GM15510 (cell line): ENCODE measurements around the gene MICAL2.

Experiments
- POLR2A ChIP-seq: IDR thresholded peaks from 3 replicates; pipeline ENCODE4 v1.6.1; 2011; ENCODE audit warnings: borderline replicate concordance; ENCODE audit not compliant: insufficient read length; ENCODE audit errors: extremely low read depth

The MICAL2 gene

DNA sequence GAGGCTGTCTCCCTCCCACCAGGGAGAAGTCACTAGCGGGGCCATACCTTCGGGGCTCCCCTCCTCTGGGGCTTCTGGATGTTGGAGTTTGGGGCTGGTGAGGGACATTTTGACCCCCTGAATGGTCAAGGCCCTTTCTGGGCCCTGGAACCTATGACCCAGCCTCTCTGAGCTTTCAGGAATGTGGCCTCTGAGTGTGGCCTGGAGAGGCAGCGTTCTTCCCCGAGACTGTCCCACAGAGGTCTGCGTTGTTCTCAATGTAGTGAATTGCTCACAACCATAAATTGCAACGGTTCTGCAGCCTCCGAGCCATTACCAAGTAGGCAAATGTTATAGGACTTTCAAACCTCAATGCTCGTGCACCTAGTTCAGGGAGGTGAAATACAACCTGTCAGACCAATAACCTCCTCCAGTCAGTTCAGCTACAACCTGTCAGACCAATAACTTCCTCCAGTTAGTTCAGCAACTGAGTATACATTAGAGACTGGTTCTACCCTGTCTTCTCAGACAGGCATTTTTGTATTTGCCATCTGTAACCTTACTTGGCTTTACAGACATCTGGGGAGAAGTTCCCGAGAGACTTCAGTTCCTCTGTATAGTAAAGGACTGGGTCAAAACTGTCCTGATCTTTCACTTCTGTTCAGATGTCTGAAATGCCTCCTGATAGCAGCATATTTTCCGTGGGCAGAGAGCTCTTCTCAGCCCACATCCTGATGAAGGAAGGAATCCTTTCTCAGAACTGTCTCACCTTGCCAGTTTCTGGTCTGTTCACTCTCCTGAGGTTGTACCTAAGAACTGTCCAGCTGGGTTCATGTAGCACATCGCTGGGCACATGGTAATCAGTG, 34.2 kb downstream of the MICAL2 start:
- no peak for TF ChIP-seq POLR2A

DNA sequence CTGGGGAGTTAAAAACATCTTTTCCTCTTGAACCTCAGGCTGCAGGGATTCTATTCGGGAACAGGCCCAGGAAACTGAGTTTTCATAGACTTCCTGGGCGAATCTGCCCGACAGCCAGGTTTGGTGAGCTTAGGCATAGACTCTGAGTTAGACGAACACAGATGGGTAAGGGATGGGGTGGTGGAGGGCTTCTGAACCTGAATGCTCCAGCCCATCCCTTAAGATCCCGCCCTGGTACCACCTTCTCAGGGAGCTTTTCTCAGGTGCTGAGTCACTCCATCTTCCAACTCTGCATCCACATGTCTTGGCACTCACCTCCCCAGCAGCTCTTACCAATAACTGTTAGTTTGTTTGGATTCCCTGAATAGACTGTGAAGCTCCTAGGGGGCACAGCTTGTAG, 37.4 kb downstream of the MICAL2 start:
- no peak for TF ChIP-seq POLR2A

DNA sequence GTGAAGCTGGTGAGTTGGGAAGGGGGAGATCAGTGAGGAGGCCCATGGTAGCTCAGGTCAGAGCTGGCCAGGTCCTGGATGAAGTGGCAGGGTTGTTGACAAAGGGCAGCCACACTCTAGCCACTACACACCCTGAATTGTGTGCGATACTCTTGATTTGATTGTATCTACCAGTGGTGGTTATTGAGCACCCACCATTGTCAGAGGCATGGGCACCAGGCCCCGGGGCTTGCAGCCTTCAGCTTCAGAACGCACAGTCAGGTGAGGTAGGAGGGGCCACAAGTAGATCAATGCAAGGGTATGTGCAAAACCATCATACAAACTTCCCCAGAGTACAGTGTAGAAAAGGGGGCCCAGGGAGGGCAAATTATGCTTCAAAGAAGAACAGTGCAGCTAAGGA, 38.1 kb downstream of the MICAL2 start:
- TF ChIP-seq POLR2A: no peak

DNA sequence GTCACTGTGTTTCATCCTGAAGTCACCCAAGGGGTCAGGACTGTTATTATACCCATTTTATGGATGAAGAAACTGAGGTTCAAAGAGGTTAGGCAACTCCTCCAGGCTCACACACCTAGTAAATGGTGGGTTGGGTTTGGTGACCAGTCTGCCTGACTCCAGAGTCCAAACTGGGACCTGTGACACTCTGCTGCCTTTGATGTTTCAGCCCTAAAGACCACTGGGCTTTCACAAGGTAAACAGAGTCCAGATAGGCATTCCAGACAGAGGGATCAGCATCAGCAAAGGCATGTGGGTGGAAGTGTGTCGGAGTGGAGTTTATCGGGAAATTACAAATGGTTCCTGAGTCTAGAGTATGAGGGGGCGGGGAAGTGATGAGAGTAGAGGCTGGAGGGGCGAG, 38.5 kb downstream of the MICAL2 start:
- TF ChIP-seq POLR2A: no peak

DNA sequence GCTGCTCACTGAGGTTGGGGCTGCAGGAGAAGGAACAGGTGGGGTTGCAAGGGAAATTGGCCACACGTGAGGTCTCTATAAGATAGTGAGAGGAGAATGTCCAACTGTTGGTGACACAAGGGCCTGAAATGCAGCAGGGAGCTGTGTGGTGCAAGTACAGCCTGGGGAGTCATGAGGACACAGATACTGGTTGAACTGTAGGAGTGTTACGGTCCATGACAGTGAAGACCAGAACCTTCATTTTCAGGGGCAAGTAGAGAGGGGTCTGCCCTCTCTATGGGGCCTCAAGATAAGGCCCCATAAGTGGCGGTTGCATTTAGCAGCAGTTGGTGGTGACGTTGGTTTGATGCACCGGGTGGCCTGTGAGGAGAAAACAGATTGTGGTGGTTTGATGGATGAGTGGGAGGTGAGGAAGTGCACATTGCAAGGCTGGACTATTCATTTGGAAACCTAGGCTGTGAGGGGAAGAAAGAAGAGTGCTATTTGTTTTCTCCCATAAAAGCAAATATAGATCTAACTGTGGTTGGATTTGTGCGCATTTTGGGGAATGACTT, 39.4 kb downstream of the MICAL2 start:
- TF ChIP-seq POLR2A: no peak

DNA sequence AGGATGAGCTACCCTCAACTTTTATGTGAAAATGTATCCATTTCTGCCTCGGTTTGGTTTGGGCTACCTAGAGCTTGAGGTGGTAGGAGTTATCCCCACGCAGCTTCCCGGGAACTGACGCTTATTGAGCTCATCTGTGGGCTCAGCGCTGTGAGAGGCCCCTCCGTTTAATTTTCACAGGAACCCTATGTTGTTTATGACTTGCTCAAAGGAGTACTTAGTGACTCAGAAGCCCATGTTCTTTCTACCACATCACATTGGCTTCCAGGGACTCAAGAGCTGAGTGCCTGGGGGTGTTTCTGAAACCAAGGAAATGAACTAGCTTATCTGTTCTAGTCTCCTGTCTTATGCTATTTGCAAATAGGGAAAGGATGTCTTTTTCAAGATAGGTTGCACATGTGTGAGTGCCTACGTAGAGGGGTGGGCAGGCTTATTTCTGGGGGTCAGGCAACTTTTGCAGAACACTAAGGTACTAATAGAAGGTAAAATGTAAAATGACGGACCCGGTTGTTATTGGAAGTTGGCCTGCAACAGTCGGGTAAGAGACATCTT, 40.5 kb downstream of the MICAL2 start:
- TF ChIP-seq POLR2A: no peak

DNA sequence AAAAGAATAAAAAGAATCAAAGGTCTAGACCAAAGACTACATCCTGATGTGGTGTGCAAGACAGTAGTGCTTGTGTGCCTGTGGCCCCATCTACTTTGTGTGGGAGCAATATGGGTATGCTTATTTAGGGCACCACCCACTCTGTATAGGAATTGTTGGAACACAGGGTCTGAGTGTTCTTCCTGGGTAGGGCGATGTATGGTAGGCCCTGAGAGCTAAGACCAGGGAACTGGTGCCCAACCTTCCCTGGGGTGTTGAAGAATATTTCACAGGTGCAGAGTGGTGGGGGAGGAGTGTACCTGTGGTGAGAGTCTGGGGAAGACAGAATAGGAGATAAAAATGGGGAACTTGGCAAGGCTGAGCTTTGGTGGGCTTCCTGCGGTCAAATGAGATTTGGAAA, 41.9 kb downstream of the MICAL2 start:
- no peak for TF ChIP-seq POLR2A

DNA sequence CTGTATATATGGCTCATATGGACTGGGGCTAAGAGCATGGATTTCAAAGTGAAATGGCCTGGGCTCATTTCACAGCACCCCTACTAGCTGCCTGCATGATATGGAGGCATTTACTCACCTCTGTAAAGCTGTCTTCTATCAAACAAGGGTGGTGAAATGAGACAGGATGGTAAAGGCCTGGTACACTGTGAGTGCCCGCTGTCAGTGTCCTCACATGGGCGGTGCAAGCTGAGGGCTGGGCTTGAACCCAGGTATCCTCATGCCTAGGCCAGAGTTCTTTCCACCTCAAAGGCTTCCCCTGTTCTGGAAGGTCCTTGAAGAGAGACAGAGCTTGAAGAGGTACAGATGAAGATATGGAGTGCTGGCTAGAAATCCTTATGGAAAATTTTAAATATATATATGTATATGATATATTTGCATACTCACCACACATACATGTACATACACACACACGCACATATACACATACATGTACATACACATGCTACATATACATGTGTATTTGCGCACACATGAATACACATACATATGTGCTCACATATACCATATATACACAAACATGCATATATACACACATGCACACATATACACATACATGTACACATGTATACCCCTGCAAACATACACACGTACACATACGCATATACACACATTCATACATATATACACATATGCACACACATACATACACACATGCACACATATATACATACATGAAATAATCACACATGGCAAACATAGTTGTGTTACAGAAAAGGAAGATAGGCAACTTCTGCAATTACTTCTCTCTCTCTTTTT, 44.7 kb downstream of the MICAL2 start:
- TF ChIP-seq POLR2A: no peak

DNA sequence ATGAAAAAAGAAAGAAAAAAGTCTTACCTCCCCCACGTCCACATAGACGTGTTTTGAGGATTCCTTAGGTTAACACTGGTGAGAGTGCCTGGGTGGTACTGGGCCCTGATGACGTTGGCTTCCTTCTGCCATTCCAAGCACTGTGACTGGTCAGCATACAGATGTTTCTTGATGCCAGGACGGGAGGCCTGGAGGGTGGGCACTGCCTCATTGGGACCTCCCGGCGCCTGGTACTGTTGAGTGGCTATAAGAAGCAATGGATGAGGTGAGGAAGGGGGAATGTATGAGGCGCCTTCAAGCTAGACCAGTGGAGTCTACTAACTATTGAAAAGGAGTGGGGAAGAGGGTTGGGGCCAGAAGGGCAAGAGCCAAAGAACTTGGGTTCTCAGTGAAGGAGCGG, 45.3 kb downstream of the MICAL2 start:
- no peak for TF ChIP-seq POLR2A

DNA sequence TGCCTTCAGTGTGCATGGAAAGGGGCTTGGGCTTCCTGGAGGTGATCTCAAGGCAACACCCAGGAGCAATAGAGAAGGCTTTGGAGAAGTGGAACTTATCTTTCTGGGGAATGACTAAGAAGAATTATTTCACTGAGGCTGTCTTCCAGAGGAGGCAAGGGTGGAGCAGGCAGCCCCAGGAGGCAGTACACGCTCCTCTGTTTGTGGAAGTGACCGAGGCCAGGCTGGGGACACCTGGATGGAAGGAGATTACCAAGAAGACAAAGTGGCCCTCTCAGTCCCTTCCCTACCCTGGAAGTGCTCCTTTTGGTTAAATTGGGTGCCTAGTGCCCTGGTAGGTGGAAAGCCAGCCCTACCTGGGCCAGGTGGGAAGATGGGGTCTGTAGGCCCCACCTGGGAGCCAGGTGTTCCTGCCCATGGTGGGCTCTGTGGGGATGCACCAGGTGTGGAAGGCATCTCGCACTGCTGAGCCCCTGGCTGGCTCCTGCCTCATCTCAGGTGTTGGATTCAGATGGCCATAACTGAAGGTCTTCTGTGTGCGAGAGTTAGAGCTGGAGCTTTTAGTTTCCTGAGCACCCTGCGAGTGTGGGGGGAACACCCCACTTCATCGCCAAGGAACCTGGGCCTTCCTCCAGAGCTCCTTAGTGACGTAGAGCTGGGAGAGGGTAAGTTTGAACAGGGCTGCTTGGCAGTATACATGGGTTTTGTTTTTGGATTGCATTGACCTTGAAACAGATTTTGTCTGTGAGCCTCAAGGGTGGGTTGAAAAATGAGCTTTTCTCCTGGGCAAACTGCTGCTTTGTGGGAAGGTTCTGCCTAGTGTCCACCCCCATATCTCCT, 46.1 kb downstream of the MICAL2 start:
- no peak for TF ChIP-seq POLR2A

DNA sequence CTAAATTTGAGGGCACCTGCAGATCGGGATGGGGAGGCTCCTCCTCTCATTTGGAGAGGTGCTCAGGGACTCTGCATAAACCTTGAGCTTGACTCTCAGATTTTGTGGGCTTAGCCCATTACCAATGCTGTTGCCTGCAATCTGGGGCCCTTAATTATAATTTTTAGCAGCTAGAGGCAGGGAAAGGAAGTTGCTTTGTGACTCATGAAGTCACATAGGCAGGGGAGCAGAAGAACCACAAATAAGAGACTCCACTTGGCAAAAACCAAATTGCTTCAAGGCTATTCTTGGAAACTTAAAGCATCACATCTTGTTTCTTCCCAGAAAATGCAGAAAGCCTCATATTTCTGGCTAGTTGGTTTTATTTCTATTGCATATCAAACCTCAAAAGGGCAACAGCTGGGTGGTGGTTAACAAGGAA, 46.9 kb downstream of the MICAL2 start:
- no peak for TF ChIP-seq POLR2A

DNA sequence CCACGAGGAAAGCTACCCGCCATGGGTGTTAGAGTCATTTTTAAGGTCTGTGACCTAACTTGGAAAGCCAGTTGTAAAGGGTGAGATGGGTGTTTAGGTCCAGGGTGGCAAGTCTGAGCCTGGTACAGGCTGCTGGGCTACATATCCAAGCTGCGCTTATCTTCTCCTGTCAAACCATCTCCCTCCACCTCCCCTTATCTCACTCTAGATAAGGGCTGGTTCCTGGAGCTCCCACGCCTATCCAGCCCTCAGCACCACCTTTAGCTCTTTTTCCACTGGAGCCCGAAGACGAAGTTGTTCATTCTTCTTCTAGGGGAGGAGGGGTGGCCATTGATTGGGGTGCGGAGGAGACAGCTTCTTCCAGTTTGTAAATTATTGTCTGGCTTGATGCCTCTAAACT, 48.5 kb downstream of the MICAL2 start:
- no peak for TF ChIP-seq POLR2A

DNA sequence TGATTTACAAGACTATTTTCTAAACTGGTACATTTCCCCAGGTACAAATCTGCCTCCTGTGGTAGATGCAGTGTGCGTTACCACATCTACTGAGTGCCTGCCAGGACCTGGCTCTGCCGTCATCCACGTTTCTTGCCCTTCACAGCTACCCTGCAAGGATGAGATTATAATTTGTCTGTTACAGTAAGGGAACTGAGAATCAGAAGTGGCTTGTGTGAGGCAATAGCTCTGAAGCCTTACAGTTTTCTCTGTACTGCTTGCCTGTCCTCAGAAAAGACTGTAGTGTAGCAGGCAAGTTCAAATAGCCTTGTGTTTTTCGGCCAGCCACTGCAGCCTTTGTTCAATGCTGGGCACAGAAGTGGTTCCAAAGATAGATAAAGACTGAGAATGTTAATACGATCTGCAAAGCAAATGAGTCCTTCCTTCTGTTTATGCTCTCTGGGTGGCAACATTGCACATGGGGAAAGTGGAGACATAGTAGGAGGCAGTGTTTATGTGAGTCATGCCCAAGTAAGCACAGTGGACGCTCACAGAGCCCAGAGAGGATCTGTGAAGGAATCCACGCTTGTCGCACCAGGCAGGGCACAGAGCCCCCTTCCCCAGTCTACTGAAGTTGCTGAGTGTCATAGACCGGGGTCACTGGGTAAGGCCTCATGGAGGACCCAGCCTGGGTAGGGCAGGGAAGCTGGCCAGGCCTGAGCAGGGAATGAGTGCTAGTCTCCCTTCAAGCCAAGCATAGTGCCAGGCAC, 49.1 kb downstream of the MICAL2 start:
- no peak for TF ChIP-seq POLR2A

DNA sequence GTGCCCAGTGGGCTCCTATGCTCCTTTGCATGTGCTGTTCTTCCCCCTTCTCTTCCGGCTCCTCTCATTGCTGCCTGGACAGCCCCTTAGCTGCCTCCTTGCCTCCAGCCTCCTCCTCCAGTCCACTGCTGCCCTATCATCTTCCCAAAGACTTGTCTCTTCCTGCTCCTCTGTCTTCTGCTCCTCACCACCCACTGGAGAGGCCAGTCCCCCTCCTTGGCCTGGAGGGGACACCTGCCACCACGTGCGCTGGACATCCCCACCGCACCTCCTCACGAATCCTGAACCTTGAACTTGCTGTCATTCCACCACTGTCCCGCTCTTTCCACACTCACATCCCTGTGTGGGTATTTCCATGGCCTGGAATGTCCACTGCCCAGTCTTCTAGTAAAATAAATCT, 49.8 kb downstream of the MICAL2 start:
- TF ChIP-seq POLR2A: no peak
